ENCODE measurements around the gene TUBA4A.

- no peak for TF ChIP-seq ZNF776 (tag by site-specific recombination; IDR thresholded peaks at IDR 0.05; ENCODE audit: borderline replicate concordance)
- TF ChIP-seq ZNF629 (tag by site-specific recombination; IDR thresholded peaks at IDR 0.05) = no peak
- no peak for TF ChIP-seq PBX3 (CRISPR knock-in tag; IDR thresholded peaks at IDR 0.05)
- no peak for TF ChIP-seq REST (tag by site-specific recombination; IDR thresholded peaks at IDR 0.05)
- no peak for TF ChIP-seq CTCF (tag by site-specific recombination; IDR thresholded peaks at IDR 0.05)
Observed at GRCh38 chr2:219285894-219286425, 32.2 kb upstream of the TUBA4A start.
